ENCODE results near the gene SEMA3D. TPM values are rescaled to one million over a fixed set of nuclear protein-coding genes. Genes with fewer than 3 reads are reported as not detected.

The SEMA3D gene
- total RNA-seq, 1 experiment from 2014 or later: 2.0 TPM

GRCh38 chr7:85115006-85115405 lies 71.8 kb downstream of the SEMA3D start:
- no peak for TF ChIP-seq CTCF (IDR thresholded peaks at IDR 0.05; ENCODE audit: unreplicated experiment)
- H3K4me3 Mint-ChIP-seq (ENCODE audit: low read depth, unreplicated experiment): no peak overlapping the region
- DNase-seq: no peak
- no peaks in the 10 kb centered on the region for H3K36me3 Mint-ChIP-seq (ENCODE audit: insufficient read depth, unreplicated experiment)
- intact Hi-C loops (cut with micrococcal nuclease; ENCODE audit: unreplicated experiment): no loop called here
- H3K9me3 Mint-ChIP-seq (ENCODE audit: low read depth, unreplicated experiment): no peaks in the 10 kb centered on the region
- no peaks in the 10 kb centered on the region for H3K27me3 Mint-ChIP-seq (ENCODE audit: unreplicated experiment)
- CTCF ChIA-PET: interaction anchor here (0.6 kb wide), 1 partner anchor 10 kb away, joined by 4 read pairs; no protein-coding TSS in a partner anchor
- H3K4me1 Mint-ChIP-seq (ENCODE audit: low read depth, unreplicated experiment): no peaks in the 10 kb centered on the region
- no TSS peak for BruUV-seq (replicated peaks)
- H3K27ac Mint-ChIP-seq (ENCODE audit: unreplicated experiment): no peak overlapping the region

DNA sequence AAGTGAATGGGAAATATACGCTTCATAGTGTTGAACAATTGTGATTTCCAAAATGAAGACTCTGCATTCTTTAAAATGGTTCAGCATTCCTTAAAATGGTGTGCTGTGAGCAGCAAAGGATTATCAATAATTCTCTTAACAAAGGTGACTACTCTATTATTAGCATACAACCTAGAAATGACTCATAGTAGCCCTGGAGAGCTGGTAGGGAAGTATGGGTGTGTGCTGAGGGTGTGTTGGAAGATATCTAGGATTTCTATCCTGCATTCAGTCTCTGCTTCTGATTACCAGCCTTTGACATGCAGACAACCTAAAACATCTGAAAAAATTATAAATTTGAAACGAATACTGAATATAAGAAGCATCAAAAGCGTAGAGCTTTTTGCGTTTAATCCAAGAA lies 72.5 kb downstream of the SEMA3D start:
- no TSS peak for BruUV-seq (replicated peaks)
- Mint-ChIP-seq H3K9me3 (ENCODE audit: low read depth, unreplicated experiment) (no peaks in the 10 kb centered on the region), H3K36me3 (ENCODE audit: insufficient read depth, unreplicated experiment) (no peaks in the 10 kb centered on the region), H3K27me3 (ENCODE audit: unreplicated experiment) (no peaks in the 10 kb centered on the region), H3K27ac (ENCODE audit: unreplicated experiment) (no peak overlapping the region), H3K4me3 (ENCODE audit: low read depth, unreplicated experiment) (no peak overlapping the region), H3K4me1 (ENCODE audit: low read depth, unreplicated experiment) (no peaks in the 10 kb centered on the region)
- no peak for DNase-seq
- no peak for TF ChIP-seq CTCF (IDR thresholded peaks at IDR 0.05; ENCODE audit: unreplicated experiment)
- intact Hi-C loops (cut with micrococcal nuclease; ENCODE audit: unreplicated experiment): no loop called here
- CTCF ChIA-PET: interaction anchor here (0.6 kb wide), 1 partner anchor 9 kb away, joined by 4 read pairs; no protein-coding TSS in a partner anchor

DNA sequence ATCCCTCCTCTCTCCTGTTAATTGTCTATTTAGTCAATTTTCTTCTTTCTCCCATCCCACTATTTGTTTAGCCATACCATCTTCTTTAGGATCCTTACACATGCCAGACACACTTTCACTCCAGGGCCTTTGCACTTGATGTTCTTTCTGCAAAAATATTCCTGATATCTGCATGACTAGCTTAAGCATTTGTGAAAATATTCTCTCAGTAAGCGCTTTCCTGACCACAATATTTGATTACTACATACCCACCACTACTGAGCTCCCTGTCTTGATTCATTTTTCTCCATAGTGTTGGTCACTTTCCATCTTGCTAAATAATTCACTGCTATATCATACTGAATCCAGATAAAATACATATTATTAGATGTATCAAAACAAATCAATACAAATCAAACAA lies 75.1 kb downstream of the SEMA3D start:
- Mint-ChIP-seq H3K27ac (ENCODE audit: unreplicated experiment) (no peak overlapping the region), H3K27me3 (ENCODE audit: unreplicated experiment) (no peaks in the 10 kb centered on the region), H3K36me3 (ENCODE audit: insufficient read depth, unreplicated experiment) (no peaks in the 10 kb centered on the region), H3K4me1 (ENCODE audit: low read depth, unreplicated experiment) (no peaks in the 10 kb centered on the region), H3K4me3 (ENCODE audit: low read depth, unreplicated experiment) (no peak overlapping the region), H3K9me3 (ENCODE audit: low read depth, unreplicated experiment) (no peaks in the 10 kb centered on the region)
- no peak for TF ChIP-seq CTCF (IDR thresholded peaks at IDR 0.05; ENCODE audit: unreplicated experiment)
- no peak for DNase-seq
- CTCF ChIA-PET: no interaction called here
- BruUV-seq (replicated peaks): no TSS peak
- intact Hi-C loops (cut with micrococcal nuclease; ENCODE audit: unreplicated experiment): no loop called here

- Mint-ChIP-seq H3K27me3 (ENCODE audit: unreplicated experiment) (no peaks in the 10 kb centered on the region), H3K36me3 (ENCODE audit: insufficient read depth, unreplicated experiment) (peaks cover 5% of the 10 kb centered on the region), H3K9me3 (ENCODE audit: low read depth, unreplicated experiment) (no peaks in the 10 kb centered on the region), H3K27ac (ENCODE audit: unreplicated experiment) (no peak overlapping the region), H3K4me3 (ENCODE audit: low read depth, unreplicated experiment) (no peak overlapping the region), H3K4me1 (ENCODE audit: low read depth, unreplicated experiment) (peaks cover 30% of the 10 kb centered on the region)
- intact Hi-C loops (cut with micrococcal nuclease; ENCODE audit: unreplicated experiment): no loop called here
- no TSS peak for BruUV-seq (replicated peaks)
- CTCF ChIA-PET: no interaction called here
- TF ChIP-seq CTCF (IDR thresholded peaks at IDR 0.05; ENCODE audit: unreplicated experiment): no peak
- no peak for DNase-seq
Measured at GRCh38 chr7:85106719-85107118, 80.1 kb downstream of the SEMA3D start.
